Measurements from ENCODE around the gene GALNT17.

The GALNT17 gene

DNA sequence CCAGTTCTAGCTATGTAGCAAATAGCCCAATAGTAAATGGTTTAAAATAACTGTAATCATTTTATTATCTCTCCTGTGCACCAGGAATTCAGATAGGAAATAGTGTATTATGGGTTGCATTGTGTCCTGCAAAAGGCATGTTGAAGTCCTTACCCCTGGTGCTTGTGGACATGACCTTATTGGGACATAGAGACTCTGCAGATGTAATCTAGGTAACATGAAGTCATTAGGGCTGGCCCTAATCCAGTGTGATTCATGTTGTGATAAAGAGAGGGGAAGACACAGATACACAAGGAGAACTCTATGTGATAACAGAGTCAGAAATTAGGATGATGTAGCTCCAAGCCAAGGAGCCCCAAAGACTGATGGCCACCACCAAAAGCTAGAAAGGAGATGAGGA, 462.8 kb downstream of the GALNT17 start:
- TF ChIP-seq, protein P1, sequence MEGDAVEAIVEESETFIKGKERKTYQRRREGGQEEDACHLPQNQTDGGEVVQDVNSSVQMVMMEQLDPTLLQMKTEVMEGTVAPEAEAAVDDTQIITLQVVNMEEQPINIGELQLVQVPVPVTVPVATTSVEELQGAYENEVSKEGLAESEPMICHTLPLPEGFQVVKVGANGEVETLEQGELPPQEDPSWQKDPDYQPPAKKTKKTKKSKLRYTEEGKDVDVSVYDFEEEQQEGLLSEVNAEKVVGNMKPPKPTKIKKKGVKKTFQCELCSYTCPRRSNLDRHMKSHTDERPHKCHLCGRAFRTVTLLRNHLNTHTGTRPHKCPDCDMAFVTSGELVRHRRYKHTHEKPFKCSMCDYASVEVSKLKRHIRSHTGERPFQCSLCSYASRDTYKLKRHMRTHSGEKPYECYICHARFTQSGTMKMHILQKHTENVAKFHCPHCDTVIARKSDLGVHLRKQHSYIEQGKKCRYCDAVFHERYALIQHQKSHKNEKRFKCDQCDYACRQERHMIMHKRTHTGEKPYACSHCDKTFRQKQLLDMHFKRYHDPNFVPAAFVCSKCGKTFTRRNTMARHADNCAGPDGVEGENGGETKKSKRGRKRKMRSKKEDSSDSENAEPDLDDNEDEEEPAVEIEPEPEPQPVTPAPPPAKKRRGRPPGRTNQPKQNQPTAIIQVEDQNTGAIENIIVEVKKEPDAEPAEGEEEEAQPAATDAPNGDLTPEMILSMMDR (IDR thresholded peaks at IDR 0.05; ENCODE audit: low read depth, low read length, missing control alignments), result no peak
- no peak overlapping the region for H3K4me3 ChIP-seq (replicated peaks; ENCODE audit: low read depth, low read length)
- DNase-seq (ENCODE audit: extremely low read depth, low read depth), result no peak

DNA sequence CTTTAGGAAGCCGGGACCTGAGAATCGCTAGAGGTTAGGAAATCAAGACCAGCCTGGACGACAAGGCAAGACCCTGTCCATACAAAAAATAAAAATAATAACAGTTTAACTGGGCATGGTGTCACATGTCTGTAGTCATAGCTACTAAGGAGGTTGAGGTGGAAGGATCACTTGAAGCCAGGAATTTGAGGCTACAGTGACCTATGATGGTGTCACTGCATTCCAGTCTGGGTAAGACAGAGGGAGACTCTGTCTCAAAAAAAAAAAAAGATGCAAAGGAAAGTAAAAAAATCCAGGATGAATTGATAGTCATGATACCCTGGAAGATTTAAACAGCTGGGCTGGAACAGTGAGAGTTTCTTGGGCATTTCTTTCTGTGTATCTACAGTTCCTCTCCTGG, 463.2 kb downstream of the GALNT17 start:
- DNase-seq (ENCODE audit: extremely low read depth, low read depth), result no peak
- TF ChIP-seq, protein P1 (IDR thresholded peaks at IDR 0.05; ENCODE audit: low read depth, low read length, missing control alignments), result no peak
- no peak overlapping the region for H3K4me3 ChIP-seq (replicated peaks; ENCODE audit: low read depth, low read length)

DNA sequence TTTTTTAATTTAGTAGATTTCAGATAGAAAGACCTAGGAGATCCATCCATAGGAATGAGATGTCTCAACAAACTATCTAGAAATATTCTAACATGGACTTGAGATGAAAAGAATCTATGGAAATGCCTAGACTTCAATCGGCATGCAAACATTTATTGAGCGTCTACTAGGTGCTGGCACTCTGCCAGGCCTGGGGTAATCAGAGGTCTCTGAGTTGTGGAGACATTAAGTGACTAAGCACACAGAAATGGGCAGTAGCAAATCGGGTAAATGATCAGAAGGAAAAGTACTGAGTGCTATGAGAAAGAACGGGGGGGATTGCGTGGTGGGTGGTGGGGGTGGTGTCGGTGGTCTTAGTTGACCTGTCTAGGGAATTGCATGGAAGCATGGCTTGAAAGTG, 466.6 kb downstream of the GALNT17 start:
- TF ChIP-seq, protein P1 (IDR thresholded peaks at IDR 0.05; ENCODE audit: low read depth, low read length, missing control alignments), result no peak
- no peak overlapping the region for H3K4me3 ChIP-seq (replicated peaks; ENCODE audit: low read depth, low read length)
- DNase-seq (ENCODE audit: extremely low read depth, low read depth), result no peak

DNA sequence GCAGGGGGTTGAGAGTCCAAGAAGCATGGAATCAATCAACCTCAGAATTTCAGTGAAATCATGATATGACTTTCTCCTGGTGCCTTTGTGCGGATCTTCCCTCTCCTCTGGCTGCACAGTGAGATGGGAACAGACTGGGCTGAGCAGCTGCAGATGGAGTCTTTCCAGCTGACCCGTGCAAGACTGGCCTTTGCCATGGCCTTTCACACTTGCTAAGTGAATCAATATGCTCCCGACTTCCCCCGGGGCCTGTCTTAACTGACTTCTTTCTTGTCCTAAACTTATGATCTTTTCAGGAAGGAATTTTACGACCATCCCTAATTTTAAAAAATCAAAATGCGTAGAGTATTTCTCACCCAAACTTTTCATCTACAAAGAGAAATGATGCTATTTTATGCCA, 469.9 kb downstream of the GALNT17 start:
- TF ChIP-seq, protein P1 (IDR thresholded peaks at IDR 0.05; ENCODE audit: low read depth, low read length, missing control alignments), result no peak

DNA sequence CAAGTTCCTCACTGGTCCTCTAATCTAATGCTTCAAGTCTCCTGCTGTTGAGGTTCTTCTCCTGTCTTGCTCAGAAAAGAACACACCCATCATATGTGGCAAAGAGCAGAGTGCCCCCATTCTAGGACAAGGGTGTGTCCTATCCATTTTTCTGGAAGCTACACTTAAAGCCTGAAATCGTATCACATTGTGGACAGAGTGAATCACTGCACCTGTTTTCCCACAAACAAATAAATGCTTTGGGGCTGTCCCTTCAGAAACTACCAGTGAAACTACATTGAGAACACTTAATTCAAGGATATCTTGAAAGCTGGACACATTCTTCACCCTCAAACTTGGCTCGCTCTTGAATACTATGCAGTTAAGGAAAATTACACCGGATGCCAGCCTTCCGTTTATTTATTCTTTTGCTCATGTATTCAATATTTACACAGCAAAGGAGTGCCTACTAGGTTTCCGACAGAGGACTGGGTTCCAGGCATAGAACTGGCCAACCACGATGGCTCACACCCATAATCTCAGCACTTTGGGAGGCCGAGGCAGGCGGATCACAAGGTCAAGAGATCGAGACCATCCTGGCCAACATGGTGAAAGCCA, 473.0 kb downstream of the GALNT17 start:
- no peak overlapping the region for H3K4me3 ChIP-seq (replicated peaks; ENCODE audit: low read depth, low read length)
- DNase-seq (ENCODE audit: extremely low read depth, low read depth), result no peak
- TF ChIP-seq, protein P1 (IDR thresholded peaks at IDR 0.05; ENCODE audit: low read depth, low read length, missing control alignments), result no peak

More for the DNA sequence above, 469.9 kb downstream of the GALNT17 start:
- no peak overlapping the region for H3K4me3 ChIP-seq (replicated peaks; ENCODE audit: low read depth, low read length)
- DNase-seq (ENCODE audit: extremely low read depth, low read depth), result no peak

DNA sequence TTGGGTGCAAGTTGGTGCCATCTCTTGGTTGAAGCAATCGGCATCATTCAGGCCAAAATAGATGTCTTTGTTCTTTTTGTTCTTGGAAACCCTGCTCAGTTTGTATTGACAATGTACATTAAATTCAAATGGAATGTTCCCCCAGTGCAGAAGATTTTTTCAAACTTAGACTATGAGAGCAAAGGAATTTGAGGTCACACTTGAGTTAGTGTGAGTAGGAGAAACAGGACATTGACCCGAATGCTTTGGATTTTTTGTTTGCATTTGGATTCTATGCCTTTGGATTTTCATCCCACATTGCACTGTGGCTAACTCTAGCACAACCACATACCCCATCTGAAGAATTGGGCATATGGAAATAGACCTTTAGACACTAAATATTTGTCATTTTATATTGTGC, 480.0 kb downstream of the GALNT17 start:
- no peak overlapping the region for H3K4me3 ChIP-seq (replicated peaks; ENCODE audit: low read depth, low read length)
- TF ChIP-seq, protein P1 (IDR thresholded peaks at IDR 0.05; ENCODE audit: low read depth, low read length, missing control alignments), result no peak
- DNase-seq (ENCODE audit: extremely low read depth, low read depth), result no peak

DNA sequence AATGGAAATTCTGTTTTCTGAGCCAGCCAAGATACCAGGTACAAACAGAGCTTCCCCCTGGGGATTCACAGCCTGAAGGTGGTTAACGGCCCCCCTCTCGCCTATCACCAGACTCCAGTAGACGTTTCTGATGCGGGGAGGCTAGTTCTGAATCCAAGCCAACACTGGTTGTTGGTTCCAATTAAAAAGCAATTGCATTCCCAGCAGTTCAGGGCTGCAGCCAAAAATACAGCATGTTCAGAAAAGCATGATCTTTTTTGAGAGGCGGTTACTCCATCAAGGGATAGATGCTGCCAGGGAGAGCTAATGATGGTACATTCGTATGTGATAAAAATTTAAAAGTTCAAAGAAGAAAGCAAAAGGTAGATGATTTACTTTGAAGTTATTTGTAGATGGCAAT, 481.0 kb downstream of the GALNT17 start:
- DNase-seq (ENCODE audit: extremely low read depth, low read depth), result no peak
- TF ChIP-seq, protein P1 (IDR thresholded peaks at IDR 0.05; ENCODE audit: low read depth, low read length, missing control alignments), result no peak
- no peak overlapping the region for H3K4me3 ChIP-seq (replicated peaks; ENCODE audit: low read depth, low read length)

Data from HFF-Myc (cell line).